ENCODE results near the gene PPP5C. TPM values are rescaled to one million over a fixed set of nuclear protein-coding genes. Genes with fewer than 3 reads are reported as not detected.
"Not testable (repeated sequence)": the region's sequence is repeated elsewhere in the genome, so short reads cannot be mapped to it uniquely, and the experiment has no call there.

Gene PPP5C
- total RNA-seq, 2 experiments from 2014 or later: 105 to 118 TPM

DNA sequence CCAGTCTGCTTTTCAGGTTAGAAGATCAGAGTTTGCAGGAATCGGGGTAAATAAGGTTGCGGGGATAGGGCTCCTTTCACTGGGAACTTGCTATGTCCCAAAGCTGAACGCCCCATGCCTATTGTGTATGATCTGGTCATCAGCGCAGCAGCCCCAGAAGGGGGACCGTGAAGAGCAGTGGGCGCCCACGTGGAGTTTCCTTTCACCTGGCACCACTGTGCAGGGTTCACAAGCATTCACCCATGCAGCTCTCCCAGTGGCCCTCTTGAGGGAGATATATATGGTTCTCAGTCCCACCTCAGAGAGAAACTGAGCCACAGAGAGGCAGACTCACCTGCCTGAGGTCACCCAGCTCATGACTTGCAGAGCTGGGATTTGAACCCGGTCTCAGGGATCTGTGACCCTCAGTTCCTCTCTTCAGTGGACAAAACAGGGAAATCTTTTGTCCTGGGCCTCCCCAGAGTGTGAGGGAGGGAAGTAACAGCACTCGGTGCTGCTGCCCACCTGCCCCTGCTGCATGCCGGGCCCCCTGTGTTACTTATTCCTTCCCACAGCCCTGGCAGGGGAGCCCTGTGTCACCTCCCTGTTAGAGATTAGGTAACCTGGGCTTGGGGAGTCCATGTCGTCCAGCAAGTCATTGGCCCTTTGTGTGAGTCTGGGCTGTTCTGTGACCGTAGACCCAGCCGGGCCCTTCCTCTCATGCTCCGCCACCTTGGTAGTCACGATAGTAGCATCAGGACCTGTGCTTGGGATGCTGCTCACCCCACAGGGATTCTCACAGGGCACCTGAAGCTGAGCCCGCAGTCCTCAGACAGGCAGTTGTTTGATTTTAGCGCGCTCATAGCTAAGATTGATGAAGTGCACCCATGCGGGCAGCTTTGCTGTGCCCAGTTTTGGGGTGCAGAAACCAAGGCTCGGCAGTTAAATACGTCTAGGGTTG lies 27.9 kb downstream of the PPP5C start:
- BruUV-seq (replicated peaks): no TSS peak
- no peak for DNase-seq (ENCODE audit: low spot score)
- Histone ChIP-seq H3K4me2 (ENCODE audit: low read length) (no peak overlapping the region), H3K4me1 (ENCODE audit: insufficient read depth, low read length, poor library complexity, severe bottlenecking) (no peaks in the 10 kb centered on the region), H2AFZ (ENCODE audit: low read length) (no peak overlapping the region), H3K79me2 (ENCODE audit: insufficient read depth, low read depth, low read length) (peaks cover 32% of the 10 kb centered on the region; the same call in 1 of the 2 replicates), H3K9me2 (ENCODE audit: insufficient read depth, low read length) (no peaks in the 10 kb centered on the region), H3K4me3 (ENCODE audit: low read depth, low read length, poor library complexity, severe bottlenecking) (no peak overlapping the region), H3K36me3 (ENCODE audit: insufficient read depth, low read length) (peaks cover 86% of the 10 kb centered on the region), H3K27ac (ENCODE audit: low read depth, low read length, poor library complexity, severe bottlenecking) (no peak overlapping the region), H4K20me1 (ENCODE audit: insufficient read depth, low read length) (no peaks in the 10 kb centered on the region), H3K9me3 (ENCODE audit: low read length) (no peaks in the 10 kb centered on the region)
- intact Hi-C loops (cut with micrococcal nuclease; ENCODE audit: unreplicated experiment): no loop called here
- TF ChIP-seq CTCF (conservative IDR thresholded peaks at IDR 0.05; ENCODE audit: low read length) (no peak), EZH2phosphoT487 (IDR thresholded peaks at IDR 0.05; ENCODE audit: borderline replicate concordance, low read depth, low read length) (no peak)
- CTCF ChIA-PET (ENCODE audit: unreplicated experiment): no interaction called here
- POLR2A ChIA-PET: no interaction called here

GRCh38 chr19:46375476-46376067 lies 28.7 kb downstream of the PPP5C start:
- Histone ChIP-seq H3K36me3 (ENCODE audit: insufficient read depth, low read length) (peaks cover 88% of the 10 kb centered on the region), H3K79me2 (ENCODE audit: insufficient read depth, low read depth, low read length) (peaks cover 26% of the 10 kb centered on the region; the same call in 1 of the 2 replicates)
- H4K20me1 ChIP-seq (ENCODE audit: insufficient read depth, low read length); H3K4me3 ChIP-seq (ENCODE audit: low read depth, low read length, poor library complexity, severe bottlenecking); BruUV-seq (replicated peaks); CTCF ChIA-PET (ENCODE audit: unreplicated experiment); H2AFZ ChIP-seq (ENCODE audit: low read length); H3K9me2 ChIP-seq (ENCODE audit: insufficient read depth, low read length); H3K9me3 ChIP-seq (ENCODE audit: low read length); intact Hi-C loops (cut with micrococcal nuclease; ENCODE audit: unreplicated experiment); H3K4me2 ChIP-seq (ENCODE audit: low read length); H3K27ac ChIP-seq (ENCODE audit: low read depth, low read length, poor library complexity, severe bottlenecking); DNase-seq (ENCODE audit: low spot score); POLR2A ChIA-PET; H3K4me1 ChIP-seq (ENCODE audit: insufficient read depth, low read length, poor library complexity, severe bottlenecking): not testable (repeated sequence)

DNA sequence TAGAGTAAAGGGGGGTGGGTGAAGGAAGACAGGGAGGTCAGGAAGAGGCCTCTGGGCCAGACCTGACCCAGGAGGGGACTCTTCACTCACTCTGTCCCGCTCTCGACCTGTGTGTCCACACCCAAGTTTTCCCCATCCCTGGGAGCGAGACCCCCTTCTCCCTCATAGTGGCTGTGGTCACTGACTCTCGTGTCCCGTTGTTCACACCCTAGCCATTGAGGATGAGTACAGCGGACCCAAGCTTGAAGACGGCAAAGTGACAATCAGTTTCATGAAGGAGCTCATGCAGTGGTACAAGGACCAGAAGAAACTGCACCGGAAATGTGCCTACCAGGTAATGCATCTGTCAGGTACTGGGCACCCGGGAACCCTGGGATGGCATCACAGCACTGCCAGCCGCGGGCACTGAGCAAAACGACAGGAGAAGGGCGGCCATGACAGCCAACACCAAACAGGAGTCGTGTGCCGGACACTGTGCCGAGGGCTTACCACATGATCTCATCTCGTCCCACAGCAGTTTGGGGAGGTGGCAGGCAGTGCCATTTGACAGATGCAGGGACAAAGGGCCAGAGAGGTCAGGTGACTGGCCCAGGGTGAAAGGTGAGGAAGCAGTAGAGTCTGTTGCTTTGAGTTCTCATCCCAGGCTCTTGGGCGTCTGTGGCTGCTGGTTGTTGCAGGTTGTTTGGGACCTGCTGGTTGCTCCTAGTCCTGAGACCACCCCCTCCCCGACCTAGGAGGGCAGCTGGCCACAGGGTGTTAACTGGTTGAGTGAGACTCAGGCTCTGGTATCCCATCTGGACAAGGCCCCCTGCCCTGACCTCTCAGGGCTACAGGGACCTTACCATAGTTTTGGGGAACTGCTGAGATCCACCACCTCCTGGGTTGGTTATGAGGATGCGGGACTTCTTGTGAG lies 29.6 kb downstream of the PPP5C start:
- Histone ChIP-seq H3K79me2 (ENCODE audit: insufficient read depth, low read depth, low read length) (peaks cover 26% of the 10 kb centered on the region; the same call in 1 of the 2 replicates), H3K4me1 (ENCODE audit: insufficient read depth, low read length, poor library complexity, severe bottlenecking) (no peaks in the 10 kb centered on the region), H3K4me3 (ENCODE audit: low read depth, low read length, poor library complexity, severe bottlenecking) (no peak overlapping the region), H3K36me3 (ENCODE audit: insufficient read depth, low read length) (peaks cover 90% of the 10 kb centered on the region), H2AFZ (ENCODE audit: low read length) (no peak overlapping the region), H3K9me3 (ENCODE audit: low read length) (no peaks in the 10 kb centered on the region), H4K20me1 (ENCODE audit: insufficient read depth, low read length) (no peaks in the 10 kb centered on the region), H3K4me2 (ENCODE audit: low read length) (no peak overlapping the region), H3K27ac (ENCODE audit: low read depth, low read length, poor library complexity, severe bottlenecking) (no peak overlapping the region), H3K9me2 (ENCODE audit: insufficient read depth, low read length) (no peaks in the 10 kb centered on the region)
- ChIA-PET CTCF (ENCODE audit: unreplicated experiment) (no interaction called here), POLR2A (no interaction called here)
- TF ChIP-seq CTCF (conservative IDR thresholded peaks at IDR 0.05; ENCODE audit: low read length) (no peak), EZH2phosphoT487 (IDR thresholded peaks at IDR 0.05; ENCODE audit: borderline replicate concordance, low read depth, low read length) (no peak)
- intact Hi-C loops (cut with micrococcal nuclease; ENCODE audit: unreplicated experiment): no loop called here
- DNase-seq (ENCODE audit: low spot score): no peak
- no TSS peak for BruUV-seq (replicated peaks)

Data from OCI-LY7 (cell line).